Colonic mucosa (tissue), 4 donors: ENCODE data around the gene GNAQ. TPM values are rescaled to one million over a fixed set of nuclear protein-coding genes. Genes with fewer than 3 reads are reported as not detected.
A peak's percentile ranks its signal among the peaks of the same experiment; 100 is the strongest.

Source experiments
- DNase-seq: peaks from one replicate; pipeline ENCODE4 v3.0.0-alpha.2; 2020
- H3K27ac ChIP-seq: fragments of 200-600 bp; one replicate; pipeline ENCODE4 v1.8.0; 2021
- H3K27me3 ChIP-seq: fragments of 200-600 bp; one replicate; pipeline ENCODE4 v1.8.0; 2021
- H3K36me3 ChIP-seq: fragments of 200-600 bp; one replicate; pipeline ENCODE4 v1.8.0; 2021
- H3K4me1 ChIP-seq: fragments of 200-600 bp; one replicate; pipeline ENCODE4 v1.8.0; 2021; ENCODE audit warnings: mild to moderate bottlenecking
- H3K4me3 ChIP-seq: fragments of 200-600 bp; one replicate; pipeline ENCODE4 v1.8.0; 2021
- H3K9ac ChIP-seq, 2 donors: one replicate each; pipeline ENCODE4 v1.7.0; 2013; ENCODE audit warnings: control low read depth in 2 of 2, low read depth in 2 of 2, low read length in 2 of 2
- H3K9me3 ChIP-seq: fragments of 200-600 bp; one replicate; pipeline ENCODE4 v1.8.0; 2021
- intact Hi-C: fragments of 100-400 bp; cut with DNase I; formaldehyde crosslinking; loops from one replicate; pipeline ENCODE4 v1.14.1; 2022
- total RNA-seq, 2 donors: library from RNA; stranded (reverse); fragmentation: NEBNext Ultra II Directional in 1 of 2; extraction: Animal tissue kit (Norgen Biotek cat#: 25700) in 1 of 2; gene quantifications; one replicate each; pipeline ENCODE4 v1.2.1, GENCODE V29; 2021
- TF ChIP-seq, protein P1 (sequence below): fragments of 200-600 bp; IDR thresholded peaks from one replicate; pipeline ENCODE4 v1.8.0; 2022; ENCODE audit warnings: antibody characterized with exemption, mild to moderate bottlenecking
- donor health status: healthy.
- donor health status: DM: no; HTN: no; CAD: no.
- donor health status: DM: no; HTN: no; CAD: no.

GNAQ gene
- total RNA-seq, 2 donors from 2014 or later, result 75.6 to 105 TPM

DNA sequence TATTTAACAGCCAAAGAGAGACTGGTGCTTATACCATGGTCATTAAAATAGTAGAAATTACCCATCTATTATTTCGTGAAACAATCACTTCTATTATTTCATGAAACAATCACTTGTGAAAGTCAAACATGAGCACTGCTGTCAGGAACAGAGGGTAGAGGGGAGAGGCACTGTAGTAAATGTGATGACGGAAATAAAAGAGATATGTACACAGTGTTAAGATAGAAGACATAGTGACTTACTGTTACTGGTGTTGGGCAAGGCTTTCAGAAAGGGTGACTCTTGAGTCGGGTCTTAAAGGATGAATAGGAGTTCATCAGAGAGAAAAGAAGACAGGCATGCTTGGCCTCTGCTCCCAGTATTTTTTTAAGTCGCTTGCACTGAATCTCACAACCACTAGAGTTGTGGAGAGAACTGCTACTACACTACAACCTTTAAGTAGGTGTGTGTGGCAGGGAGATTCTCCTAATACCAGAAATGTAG lies 220.9 kb downstream of the GNAQ start:
- intact Hi-C loops, result no loop called here
- no peaks in the 10 kb centered on the region for H3K4me1 ChIP-seq
- H3K9ac ChIP-seq, result no peak overlapping the region
- no peak overlapping the region for H3K27ac ChIP-seq
- H3K36me3 ChIP-seq, result no peaks in the 10 kb centered on the region
- H3K27me3 ChIP-seq, result no peaks in the 10 kb centered on the region
- H3K4me3 ChIP-seq, result no peak overlapping the region
- TF ChIP-seq, protein P1, sequence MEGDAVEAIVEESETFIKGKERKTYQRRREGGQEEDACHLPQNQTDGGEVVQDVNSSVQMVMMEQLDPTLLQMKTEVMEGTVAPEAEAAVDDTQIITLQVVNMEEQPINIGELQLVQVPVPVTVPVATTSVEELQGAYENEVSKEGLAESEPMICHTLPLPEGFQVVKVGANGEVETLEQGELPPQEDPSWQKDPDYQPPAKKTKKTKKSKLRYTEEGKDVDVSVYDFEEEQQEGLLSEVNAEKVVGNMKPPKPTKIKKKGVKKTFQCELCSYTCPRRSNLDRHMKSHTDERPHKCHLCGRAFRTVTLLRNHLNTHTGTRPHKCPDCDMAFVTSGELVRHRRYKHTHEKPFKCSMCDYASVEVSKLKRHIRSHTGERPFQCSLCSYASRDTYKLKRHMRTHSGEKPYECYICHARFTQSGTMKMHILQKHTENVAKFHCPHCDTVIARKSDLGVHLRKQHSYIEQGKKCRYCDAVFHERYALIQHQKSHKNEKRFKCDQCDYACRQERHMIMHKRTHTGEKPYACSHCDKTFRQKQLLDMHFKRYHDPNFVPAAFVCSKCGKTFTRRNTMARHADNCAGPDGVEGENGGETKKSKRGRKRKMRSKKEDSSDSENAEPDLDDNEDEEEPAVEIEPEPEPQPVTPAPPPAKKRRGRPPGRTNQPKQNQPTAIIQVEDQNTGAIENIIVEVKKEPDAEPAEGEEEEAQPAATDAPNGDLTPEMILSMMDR, result no peak
- no peaks in the 10 kb centered on the region for H3K9me3 ChIP-seq
- no peak for DNase-seq

DNA sequence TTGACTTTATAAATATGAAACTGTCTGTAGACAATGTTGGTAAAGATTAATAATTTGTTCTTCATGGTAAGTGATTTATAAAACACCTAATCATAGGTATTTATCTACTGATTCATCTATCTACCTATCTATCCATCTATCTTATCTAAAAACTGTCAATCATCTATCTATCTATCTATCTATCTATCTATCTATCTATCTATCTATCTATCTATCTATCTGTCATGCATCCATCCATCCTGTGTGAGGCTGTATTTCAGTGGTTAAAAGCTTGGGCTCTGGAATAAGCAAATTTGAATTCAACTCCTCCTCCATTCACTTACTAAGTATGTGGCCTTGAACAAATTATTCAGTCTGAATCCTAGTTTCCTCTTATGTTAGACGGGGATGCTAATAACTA lies 221.6 kb downstream of the GNAQ start:
- intact Hi-C loops, result no loop called here

DNA sequence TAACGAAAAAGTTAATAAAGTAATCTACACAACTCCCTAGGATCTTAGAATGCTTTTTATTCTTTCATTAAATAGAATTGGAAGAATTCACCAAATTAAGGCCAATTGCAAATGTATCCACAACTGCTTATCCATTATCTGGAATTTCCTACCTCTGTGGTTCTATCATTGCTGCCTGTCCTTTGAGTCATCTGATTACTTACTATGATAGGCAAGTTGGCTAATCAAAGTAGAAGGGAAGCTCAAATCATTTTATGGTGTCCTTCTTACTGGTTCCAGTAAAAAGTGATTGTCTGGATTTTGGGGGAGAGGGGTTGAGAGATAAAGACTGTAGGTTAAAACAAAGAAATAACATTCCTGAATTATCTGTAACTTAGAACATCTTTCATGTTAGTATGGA lies 222.1 kb downstream of the GNAQ start:
- Histone ChIP-seq H3K27ac (no peak overlapping the region), H3K27me3 (no peaks in the 10 kb centered on the region), H3K36me3 (no peaks in the 10 kb centered on the region), H3K9ac (no peak overlapping the region), H3K4me3 (no peak overlapping the region), H3K9me3 (no peaks in the 10 kb centered on the region), H3K4me1 (no peaks in the 10 kb centered on the region)
- TF ChIP-seq, protein P1, result no peak
- DNase-seq, result no peak
- intact Hi-C loops, result no loop called here

More for the DNA sequence above, 221.6 kb downstream of the GNAQ start:
- Histone ChIP-seq H3K36me3 (no peaks in the 10 kb centered on the region), H3K27me3 (no peaks in the 10 kb centered on the region), H3K4me1 (no peaks in the 10 kb centered on the region), H3K4me3 (no peak overlapping the region), H3K9ac (no peak overlapping the region), H3K27ac (no peak overlapping the region), H3K9me3 (no peaks in the 10 kb centered on the region)
- no peak for DNase-seq
- TF ChIP-seq, protein P1, result no peak

DNA sequence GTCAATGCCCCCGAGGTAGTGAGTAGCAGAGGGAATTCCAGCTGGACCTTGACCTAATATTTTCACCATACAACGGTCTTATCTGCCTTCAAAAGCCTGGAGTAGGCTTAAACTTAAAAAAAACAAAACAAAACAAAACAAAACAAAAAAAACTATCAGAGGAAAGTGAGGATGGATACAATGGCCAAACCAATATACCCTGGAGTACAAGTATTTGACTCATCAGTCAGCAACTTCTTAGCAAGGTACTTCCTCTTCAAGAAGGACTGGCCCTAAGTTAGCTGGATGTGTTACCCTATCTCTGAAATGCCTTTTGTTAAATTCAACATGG lies 222.9 kb downstream of the GNAQ start:
- no peaks in the 10 kb centered on the region for H3K9me3 ChIP-seq
- H3K4me1 ChIP-seq, result no peaks in the 10 kb centered on the region
- peak overlapping the region; percentile 32 for H3K27ac ChIP-seq
- DNase-seq, result no peak
- no peaks in the 10 kb centered on the region for H3K36me3 ChIP-seq
- H3K4me3 ChIP-seq, result no peak overlapping the region
- H3K9ac ChIP-seq, result no peak overlapping the region
- no peaks in the 10 kb centered on the region for H3K27me3 ChIP-seq
- TF ChIP-seq, protein P1, result no peak
- intact Hi-C loops, result no loop called here

DNA sequence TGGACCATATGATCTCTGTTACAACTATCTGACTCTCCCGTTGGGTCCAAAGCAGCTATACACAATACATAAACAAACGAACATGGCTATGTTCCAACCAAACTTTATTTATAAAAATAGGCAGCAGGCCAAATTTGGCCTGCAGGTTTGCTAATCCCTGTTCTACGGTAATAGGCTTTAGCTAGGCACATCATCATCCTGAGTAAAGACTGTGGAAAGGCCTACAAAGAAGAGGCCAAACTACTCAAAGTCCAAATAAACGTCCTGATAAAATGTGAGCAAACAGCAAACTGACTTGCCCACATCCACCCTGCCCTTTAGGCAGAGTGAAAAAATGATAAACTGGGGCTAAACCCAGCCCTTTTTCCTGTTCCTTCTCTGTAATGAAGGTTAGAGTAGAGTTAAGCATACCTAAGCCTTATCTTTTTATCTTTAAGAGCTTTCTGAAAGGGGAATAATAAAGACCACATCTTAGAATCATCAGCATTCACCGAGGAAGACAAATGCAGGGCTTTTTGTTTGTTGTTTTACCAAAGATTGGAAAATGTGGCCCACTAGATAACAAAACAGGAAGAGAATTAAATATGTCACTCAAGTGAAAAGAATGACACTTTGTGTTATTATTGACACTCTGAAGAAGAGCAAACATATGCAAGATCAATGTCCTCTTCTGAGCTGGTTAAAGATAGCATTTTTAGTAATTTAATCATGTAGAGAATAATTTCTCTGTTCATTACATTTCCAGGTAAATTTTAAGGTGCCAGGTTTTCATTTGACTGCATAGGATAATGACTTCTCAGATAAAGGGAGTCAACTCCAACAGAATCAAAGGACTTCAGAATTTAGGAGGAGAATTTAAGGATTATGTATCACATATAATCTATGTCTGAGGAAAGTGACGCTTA lies 223.5 kb downstream of the GNAQ start:
- DNase-seq, result peak; percentile 48
- no peaks in the 10 kb centered on the region for H3K9me3 ChIP-seq
- H3K4me1 ChIP-seq, result no peaks in the 10 kb centered on the region
- intact Hi-C loops, result no loop called here
- TF ChIP-seq, protein P1, result no peak
- H3K27ac ChIP-seq, result peak overlapping the region; percentile 32
- H3K27me3 ChIP-seq, result no peaks in the 10 kb centered on the region
- H3K4me3 ChIP-seq, result no peak overlapping the region
- no peaks in the 10 kb centered on the region for H3K36me3 ChIP-seq
- H3K9ac ChIP-seq, result peak overlapping the region in 1 of 2 donors; percentile 29
